ENCODE measurements around the gene MRPS15.

Gene MRPS15

GRCh38 chr1:36484099-36484498 is 19.9 kb upstream of the MRPS15 start:
- Histone ChIP-seq H3K9ac (ENCODE audit: low read length) (no peak overlapping the region), H3K4me3 (ENCODE audit: low read depth, low read length, poor library complexity, severe bottlenecking) (no peak overlapping the region), H3K79me2 (ENCODE audit: insufficient read depth, low read length) (no peaks in the 10 kb centered on the region), H3K4me1 (ENCODE audit: insufficient read depth, low read length, severe bottlenecking) (peaks cover 8% of the 10 kb centered on the region), H3K9me3 (ENCODE audit: low read length) (no peaks in the 10 kb centered on the region), H3K9me2 (ENCODE audit: low read depth, low read length) (no peaks in the 10 kb centered on the region), H4K20me1 (ENCODE audit: insufficient read depth, low read length) (no peaks in the 10 kb centered on the region), H3K27ac (ENCODE audit: low read depth, low read length, poor library complexity, severe bottlenecking) (no peak overlapping the region), H2AFZ (ENCODE audit: low read length) (no peak overlapping the region), H3K4me2 (ENCODE audit: low read length) (no peak overlapping the region), H3K36me3 (ENCODE audit: insufficient read depth, low read length) (no peaks in the 10 kb centered on the region), H3K27me3 (ENCODE audit: insufficient read depth, low read length) (peaks cover 18% of the 10 kb centered on the region), H3F3A (ENCODE audit: insufficient read depth, low read length) (no peaks in the 10 kb centered on the region)
- TF ChIP-seq CTCF (IDR thresholded peaks at IDR 0.05; ENCODE audit: low read length) (no peak), EZH2 (IDR thresholded peaks at IDR 0.05; ENCODE audit: borderline replicate concordance, low read length) (no peak)

GRCh38 chr1:36482724-36483388 is 18.7 kb upstream of the MRPS15 start, which contains the start of gene CSF3R:
CSF3R (minus strand) TSS chr1:36482913; CDS start chr1:36479496, 3,417 bp downstream.
- H3K79me2 ChIP-seq (ENCODE audit: insufficient read depth, low read length): no peaks in the 10 kb centered on the region
- no peaks in the 10 kb centered on the region for H3K9me3 ChIP-seq (ENCODE audit: low read length)
- H3K27ac ChIP-seq (ENCODE audit: low read depth, low read length, poor library complexity, severe bottlenecking): no peak within 1 kb of the TSS
- no peak within 1 kb of the TSS for H2AFZ ChIP-seq (ENCODE audit: low read length)
- no peaks in the 10 kb centered on the region for H3K36me3 ChIP-seq (ENCODE audit: insufficient read depth, low read length)
- no peak within 1 kb of the TSS for H3K4me3 ChIP-seq (ENCODE audit: low read depth, low read length, poor library complexity, severe bottlenecking)
- H3K27me3 ChIP-seq (ENCODE audit: insufficient read depth, low read length): peaks cover 18% of the 10 kb centered on the region
- no peaks in the 10 kb centered on the region for H3K9me2 ChIP-seq (ENCODE audit: low read depth, low read length)
- TF ChIP-seq EZH2 (IDR thresholded peaks at IDR 0.05; ENCODE audit: borderline replicate concordance, low read length) (no peak), CTCF (IDR thresholded peaks at IDR 0.05; ENCODE audit: low read length) (no peak)
- H3K4me2 ChIP-seq (ENCODE audit: low read length): no peak within 1 kb of the TSS
- H4K20me1 ChIP-seq (ENCODE audit: insufficient read depth, low read length): no peaks in the 10 kb centered on the region
- peaks cover 8% of the 10 kb centered on the region for H3K4me1 ChIP-seq (ENCODE audit: insufficient read depth, low read length, severe bottlenecking)
- H3K9ac ChIP-seq (ENCODE audit: low read length): no peak within 1 kb of the TSS
- no peaks in the 10 kb centered on the region for H3F3A ChIP-seq (ENCODE audit: insufficient read depth, low read length)

- H3K4me1 ChIP-seq (ENCODE audit: insufficient read depth, low read length, severe bottlenecking): peaks cover 8% of the 10 kb centered on the region
- no peaks in the 10 kb centered on the region for H3K36me3 ChIP-seq (ENCODE audit: insufficient read depth, low read length)
- H3K9ac ChIP-seq (ENCODE audit: low read length): no peak overlapping the region
- no peaks in the 10 kb centered on the region for H4K20me1 ChIP-seq (ENCODE audit: insufficient read depth, low read length)
- no peak overlapping the region for H3K4me2 ChIP-seq (ENCODE audit: low read length)
- H3K4me3 ChIP-seq (ENCODE audit: low read depth, low read length, poor library complexity, severe bottlenecking): no peak overlapping the region
- H3K9me3 ChIP-seq (ENCODE audit: low read length): no peaks in the 10 kb centered on the region
- H2AFZ ChIP-seq (ENCODE audit: low read length): no peak overlapping the region
- no peak for TF ChIP-seq EZH2 (IDR thresholded peaks at IDR 0.05; ENCODE audit: borderline replicate concordance, low read length)
- no peak for TF ChIP-seq CTCF (IDR thresholded peaks at IDR 0.05; ENCODE audit: low read length)
- no peaks in the 10 kb centered on the region for H3K79me2 ChIP-seq (ENCODE audit: insufficient read depth, low read length)
- H3F3A ChIP-seq (ENCODE audit: insufficient read depth, low read length): no peaks in the 10 kb centered on the region
- H3K27me3 ChIP-seq (ENCODE audit: insufficient read depth, low read length): peaks cover 18% of the 10 kb centered on the region
- no peak overlapping the region for H3K27ac ChIP-seq (ENCODE audit: low read depth, low read length, poor library complexity, severe bottlenecking)
- H3K9me2 ChIP-seq (ENCODE audit: low read depth, low read length): no peaks in the 10 kb centered on the region
These were observed 17.9 kb upstream of the MRPS15 start for GRCh38 chr1:36481771-36482723.
